HG02623 (cell line): ENCODE data around the gene CYP3A7.
"Not testable (repeated sequence)": the region's sequence is repeated elsewhere in the genome, so short reads cannot be mapped to it uniquely, and the experiment has no call there.

ENCODE experiments used
- ATAC-seq: cut with Tn5 transposase; IDR thresholded peaks from one replicate; pipeline ENCODE4 v1.9.1; 2021; ENCODE audit warnings: moderate library complexity; ENCODE audit not compliant: unreplicated experiment

CYP3A7 gene

GRCh38 chr7:99742737-99743394 lies 7.9 kb upstream of the CYP3A7 start:
- no peak for ATAC-seq

- no peak for ATAC-seq
Observed at GRCh38 chr7:99741441-99741795, 6.4 kb upstream of the CYP3A7 start.

- no peak for ATAC-seq
Observed at GRCh38 chr7:99740573-99741440, 5.8 kb upstream of the CYP3A7 start.

- no peak for ATAC-seq
Observed at GRCh38 chr7:99739699-99740572, 4.9 kb upstream of the CYP3A7 start.

GRCh38 chr7:99737726-99738125 lies 2.7 kb upstream of the CYP3A7 start:
- no peak for ATAC-seq

GRCh38 chr7:99736667-99737066 lies 1.7 kb upstream of the CYP3A7 start:
- not testable (repeated sequence) for ATAC-seq

GRCh38 chr7:99733448-99733847 lies 1.5 kb downstream of the CYP3A7 start:
- ATAC-seq: no peak

GRCh38 chr7:99733003-99733402 lies 2.0 kb downstream of the CYP3A7 start:
- ATAC-seq: no peak

GRCh38 chr7:99731638-99732374 lies 3.2 kb downstream of the CYP3A7 start:
- no peak for ATAC-seq

- ATAC-seq: no peak
Observed at GRCh38 chr7:99730992-99731391, 4.0 kb downstream of the CYP3A7 start.

GRCh38 chr7:99730238-99730810 lies 4.7 kb downstream of the CYP3A7 start:
- no peak for ATAC-seq

- ATAC-seq: no peak
Observed at GRCh38 chr7:99729486-99730237, 5.3 kb downstream of the CYP3A7 start.

- no peak for ATAC-seq
Observed at GRCh38 chr7:99728615-99729014, 6.4 kb downstream of the CYP3A7 start.

GRCh38 chr7:99723201-99723600 lies 11.8 kb downstream of the CYP3A7 start:
- ATAC-seq: not testable (repeated sequence)

GRCh38 chr7:99720800-99721595 lies 14.0 kb downstream of the CYP3A7 start:
- no peak for ATAC-seq

- no peak for ATAC-seq
Observed at GRCh38 chr7:99719996-99720769, 14.8 kb downstream of the CYP3A7 start.

GRCh38 chr7:99713995-99714570 lies 20.9 kb downstream of the CYP3A7 start:
- no peak for ATAC-seq
